ENCODE data around the gene TMX1.

TMX1 gene

GRCh38 chr14:51205486-51205885 lies 34.6 kb upstream of the TMX1 start:
- ChIA-PET CTCF (no interaction called here), POLR2A (no interaction called here)
- H3K4me1 ChIP-seq (ENCODE audit: control insufficient read depth, insufficient read depth, low read length) = no peaks in the 10 kb centered on the region; the same call in 1 of the 2 replicates
- H3K9me3 ChIP-seq (ENCODE audit: control insufficient read depth, insufficient read depth, low read depth, low read length) = no peaks in the 10 kb centered on the region
- no peaks in the 10 kb centered on the region for H3K36me3 ChIP-seq (ENCODE audit: control insufficient read depth in 2 of 2, insufficient read depth in 1 of 2, low read length in 2 of 2)
- TF ChIP-seq ZSCAN16 (tag by site-specific recombination; IDR thresholded peaks at IDR 0.05) = no peak
- no peak for TF ChIP-seq PBX3 (CRISPR knock-in tag; IDR thresholded peaks at IDR 0.05)
- no peak for TF ChIP-seq ZNF155 (tag by site-specific recombination; IDR thresholded peaks at IDR 0.05)
- TF ChIP-seq, protein P1, sequence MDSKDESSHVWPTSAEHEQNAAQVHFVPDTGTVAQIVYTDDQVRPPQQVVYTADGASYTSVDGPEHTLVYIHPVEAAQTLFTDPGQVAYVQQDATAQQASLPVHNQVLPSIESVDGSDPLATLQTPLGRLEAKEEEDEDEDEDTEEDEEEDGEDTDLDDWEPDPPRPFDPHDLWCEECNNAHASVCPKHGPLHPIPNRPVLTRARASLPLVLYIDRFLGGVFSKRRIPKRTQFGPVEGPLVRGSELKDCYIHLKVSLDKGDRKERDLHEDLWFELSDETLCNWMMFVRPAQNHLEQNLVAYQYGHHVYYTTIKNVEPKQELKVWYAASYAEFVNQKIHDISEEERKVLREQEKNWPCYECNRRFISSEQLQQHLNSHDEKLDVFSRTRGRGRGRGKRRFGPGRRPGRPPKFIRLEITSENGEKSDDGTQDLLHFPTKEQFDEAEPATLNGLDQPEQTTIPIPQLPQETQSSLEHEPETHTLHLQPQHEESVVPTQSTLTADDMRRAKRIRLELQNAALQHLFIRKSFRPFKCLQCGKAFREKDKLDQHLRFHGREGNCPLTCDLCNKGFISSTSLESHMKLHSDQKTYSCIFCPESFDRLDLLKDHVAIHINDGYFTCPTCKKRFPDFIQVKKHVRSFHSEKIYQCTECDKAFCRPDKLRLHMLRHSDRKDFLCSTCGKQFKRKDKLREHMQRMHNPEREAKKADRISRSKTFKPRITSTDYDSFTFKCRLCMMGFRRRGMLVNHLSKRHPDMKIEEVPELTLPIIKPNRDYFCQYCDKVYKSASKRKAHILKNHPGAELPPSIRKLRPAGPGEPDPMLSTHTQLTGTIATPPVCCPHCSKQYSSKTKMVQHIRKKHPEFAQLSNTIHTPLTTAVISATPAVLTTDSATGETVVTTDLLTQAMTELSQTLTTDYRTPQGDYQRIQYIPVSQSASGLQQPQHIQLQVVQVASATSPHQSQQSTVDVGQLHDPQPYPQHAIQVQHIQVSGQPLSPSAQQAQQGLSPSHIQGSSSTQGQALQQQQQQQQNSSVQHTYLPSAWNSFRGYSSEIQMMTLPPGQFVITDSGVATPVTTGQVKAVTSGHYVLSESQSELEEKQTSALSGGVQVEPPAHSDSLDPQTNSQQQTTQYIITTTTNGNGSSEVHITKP (tag by site-specific recombination; IDR thresholded peaks at IDR 0.05) = no peak
- TF ChIP-seq, protein P2, sequence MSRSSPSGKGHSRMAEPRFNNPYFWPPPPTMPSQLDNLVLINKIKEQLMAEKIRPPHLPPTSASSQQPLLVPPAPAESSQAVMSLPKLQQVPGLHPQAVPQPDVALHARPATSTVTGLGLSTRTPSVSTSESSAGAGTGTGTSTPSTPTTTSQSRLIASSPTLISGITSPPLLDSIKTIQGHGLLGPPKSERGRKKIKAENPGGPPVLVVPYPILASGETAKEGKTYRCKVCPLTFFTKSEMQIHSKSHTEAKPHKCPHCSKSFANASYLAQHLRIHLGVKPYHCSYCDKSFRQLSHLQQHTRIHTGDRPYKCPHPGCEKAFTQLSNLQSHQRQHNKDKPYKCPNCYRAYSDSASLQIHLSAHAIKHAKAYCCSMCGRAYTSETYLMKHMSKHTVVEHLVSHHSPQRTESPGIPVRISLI (tag by site-specific recombination; IDR thresholded peaks at IDR 0.05) = no peak
- TF ChIP-seq ZNF223 (tag by site-specific recombination; IDR thresholded peaks at IDR 0.05) = no peak
- H3K27ac ChIP-seq (ENCODE audit: extremely low read depth, low read depth, low read length) = no peak overlapping the region
- no peak overlapping the region for H3K4me3 ChIP-seq (ENCODE audit: low read depth, low read length)

DNA sequence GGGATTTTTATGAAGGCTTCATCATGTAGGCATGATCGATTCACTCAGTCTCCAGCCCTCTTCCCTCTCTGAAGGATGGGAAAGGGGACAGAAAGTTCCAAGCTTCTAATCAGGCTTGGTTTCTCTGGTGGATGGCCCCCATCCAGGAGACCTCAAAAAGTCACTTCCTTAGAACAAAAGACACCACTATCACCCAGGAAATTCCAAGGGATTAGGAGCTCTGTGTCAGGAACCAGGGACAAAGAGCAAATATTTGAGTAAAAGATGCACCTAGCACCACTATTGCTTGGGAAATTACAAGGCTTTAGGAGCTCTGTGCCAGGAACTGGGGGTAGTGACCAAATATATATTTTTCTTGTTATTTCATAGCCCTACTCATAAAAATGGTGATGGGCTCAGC lies 33.6 kb upstream of the TMX1 start:
- POLR2A ChIA-PET = interaction anchor here (0.7 kb wide), 1 partner anchor 21 kb away, joined by 3 read pairs; no protein-coding TSS in a partner anchor
- Histone ChIP-seq H3K9me3 (ENCODE audit: control insufficient read depth, insufficient read depth, low read depth, low read length) (no peaks in the 10 kb centered on the region), H3K4me1 (ENCODE audit: control insufficient read depth, insufficient read depth, low read length) (peaks cover 2% of the 10 kb centered on the region; the same call in 1 of the 2 replicates), H3K36me3 (ENCODE audit: control insufficient read depth in 2 of 2, insufficient read depth in 1 of 2, low read length in 2 of 2) (no peaks in the 10 kb centered on the region), H3K4me3 (ENCODE audit: low read depth, low read length) (no peak overlapping the region), H3K27ac (ENCODE audit: extremely low read depth, low read depth, low read length) (no peak overlapping the region)
- TF ChIP-seq ZNF26 (tag by site-specific recombination; IDR thresholded peaks at IDR 0.05) = no peak
- TF ChIP-seq ZNF121 (tag by site-specific recombination; IDR thresholded peaks at IDR 0.05) = no peak
- no peak for TF ChIP-seq ZNF629 (tag by site-specific recombination; IDR thresholded peaks at IDR 0.05)
- no peak for TF ChIP-seq HIC1 (tag by site-specific recombination; IDR thresholded peaks at IDR 0.05)
- TF ChIP-seq YY1 (tag by site-specific recombination; IDR thresholded peaks at IDR 0.05) = no peak
- no peak for TF ChIP-seq KLF8 (tag by site-specific recombination; IDR thresholded peaks at IDR 0.05)
- no peak for TF ChIP-seq ZFP69B (tag by site-specific recombination; IDR thresholded peaks at IDR 0.05)
- TF ChIP-seq, protein P1 (tag by site-specific recombination; IDR thresholded peaks at IDR 0.05) = no peak
- CTCF ChIA-PET = interaction anchor here (0.7 to 0.8 kb wide), 2 partner anchors 13 to 571 kb away, joined by 3 read pairs; no protein-coding TSS in a partner anchor

Data from HEK293 (cell line).